ENCODE measurements around the gene TBCD.

TBCD gene

DNA sequence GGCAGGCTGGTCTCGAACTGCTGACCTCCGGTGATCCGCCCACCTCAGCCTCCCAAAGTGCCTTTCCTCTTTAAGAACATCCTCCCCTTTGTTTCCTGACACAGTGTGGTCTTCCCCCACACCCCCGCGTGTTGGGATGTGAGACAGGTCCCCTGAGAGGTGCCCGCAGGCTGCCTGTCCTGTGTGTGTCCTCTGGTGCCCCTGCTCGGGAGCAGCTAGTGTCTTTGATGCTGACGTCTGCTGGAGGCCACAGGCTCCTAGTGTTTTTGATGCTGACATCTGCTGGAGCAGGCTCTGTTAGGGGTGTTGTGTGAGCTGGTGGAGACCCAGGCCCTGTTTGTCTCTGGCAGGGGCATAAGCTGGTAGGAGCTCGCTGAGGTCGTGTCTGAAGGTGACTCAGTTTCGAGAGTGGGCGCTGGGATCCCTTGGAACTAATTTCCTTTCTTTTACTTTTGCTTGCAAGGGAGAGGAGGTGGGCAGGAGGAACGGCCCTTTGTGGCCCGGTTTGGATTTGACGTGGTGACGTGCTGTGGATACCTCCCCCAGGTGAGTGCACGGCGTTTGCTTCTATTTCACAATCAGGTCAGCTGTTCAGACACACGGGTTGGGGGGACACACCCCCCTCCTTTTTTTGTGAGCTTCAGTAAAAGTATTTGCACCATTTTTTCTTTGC, 29.4 kb upstream of the TBCD start:
- no peaks in the 10 kb centered on the region for H3K9me3 ChIP-seq (ENCODE audit: insufficient read depth, low read length)
- H3K4me3 ChIP-seq (ENCODE audit: low read length), result no peak overlapping the region
- peaks cover 10% of the 10 kb centered on the region for H3K4me1 ChIP-seq (ENCODE audit: low read length)
- TF ChIP-seq, protein P1, sequence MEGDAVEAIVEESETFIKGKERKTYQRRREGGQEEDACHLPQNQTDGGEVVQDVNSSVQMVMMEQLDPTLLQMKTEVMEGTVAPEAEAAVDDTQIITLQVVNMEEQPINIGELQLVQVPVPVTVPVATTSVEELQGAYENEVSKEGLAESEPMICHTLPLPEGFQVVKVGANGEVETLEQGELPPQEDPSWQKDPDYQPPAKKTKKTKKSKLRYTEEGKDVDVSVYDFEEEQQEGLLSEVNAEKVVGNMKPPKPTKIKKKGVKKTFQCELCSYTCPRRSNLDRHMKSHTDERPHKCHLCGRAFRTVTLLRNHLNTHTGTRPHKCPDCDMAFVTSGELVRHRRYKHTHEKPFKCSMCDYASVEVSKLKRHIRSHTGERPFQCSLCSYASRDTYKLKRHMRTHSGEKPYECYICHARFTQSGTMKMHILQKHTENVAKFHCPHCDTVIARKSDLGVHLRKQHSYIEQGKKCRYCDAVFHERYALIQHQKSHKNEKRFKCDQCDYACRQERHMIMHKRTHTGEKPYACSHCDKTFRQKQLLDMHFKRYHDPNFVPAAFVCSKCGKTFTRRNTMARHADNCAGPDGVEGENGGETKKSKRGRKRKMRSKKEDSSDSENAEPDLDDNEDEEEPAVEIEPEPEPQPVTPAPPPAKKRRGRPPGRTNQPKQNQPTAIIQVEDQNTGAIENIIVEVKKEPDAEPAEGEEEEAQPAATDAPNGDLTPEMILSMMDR (IDR thresholded peaks at IDR 0.05; ENCODE audit: low read depth, low read length), result no peak
- TF ChIP-seq EZH2phosphoT487 (IDR thresholded peaks at IDR 0.05; ENCODE audit: low read depth), result no peak
- no peak overlapping the region for H3K27ac ChIP-seq (ENCODE audit: low read length)
- no peak overlapping the region for H2AFZ ChIP-seq (ENCODE audit: low read depth, low read length)
- peaks cover 6% of the 10 kb centered on the region; the same call in 1 of the 2 replicates for H4K20me1 ChIP-seq (ENCODE audit: insufficient read depth, low read length)
- no peak overlapping the region for H3K9ac ChIP-seq (ENCODE audit: low read length)
- peaks cover 39% of the 10 kb centered on the region for H3K36me3 ChIP-seq (replicated peaks; ENCODE audit: low read depth, low read length)
- H3K4me2 ChIP-seq (ENCODE audit: low read length), result no peak overlapping the region
- peaks cover 14% of the 10 kb centered on the region for H3K79me2 ChIP-seq (ENCODE audit: low read length)
- no peaks in the 10 kb centered on the region for H3K27me3 ChIP-seq (ENCODE audit: low read depth, low read length)

DNA sequence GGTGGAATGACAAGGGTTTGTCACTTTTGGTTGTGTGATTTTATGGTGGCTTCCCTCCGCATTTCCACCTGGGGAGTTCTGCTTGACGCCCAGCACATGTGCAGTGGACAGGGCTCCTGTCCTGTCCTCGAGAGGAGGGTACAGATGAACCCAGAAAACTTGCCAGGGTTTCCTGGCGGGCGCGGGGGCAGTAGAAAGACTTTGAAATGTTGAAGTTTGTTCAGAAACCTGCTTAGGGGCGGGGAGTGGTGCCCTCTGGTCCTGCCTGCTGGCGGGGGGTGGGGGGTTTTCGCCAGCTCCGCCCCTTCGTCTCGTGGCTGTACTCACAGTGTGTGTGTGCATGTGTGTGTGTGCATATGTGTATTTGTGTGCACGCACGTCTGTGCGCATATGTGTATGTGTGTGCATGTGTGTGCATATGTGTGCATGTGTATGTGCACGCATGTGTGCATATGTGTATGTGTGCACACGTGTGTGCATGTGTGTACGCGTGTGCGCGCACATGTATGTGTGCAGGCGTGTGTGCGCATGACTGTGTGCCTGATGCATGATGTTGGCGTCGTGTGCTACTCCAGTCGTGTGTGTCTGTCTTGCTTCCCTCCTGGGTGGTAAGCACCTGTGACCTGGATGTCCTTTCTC, 28.6 kb upstream of the TBCD start:
- H3K27ac ChIP-seq (ENCODE audit: low read length), result no peak overlapping the region
- H3K4me2 ChIP-seq (ENCODE audit: low read length), result no peak overlapping the region
- peaks cover 1% of the 10 kb centered on the region; the same call in 1 of the 2 replicates for H3K4me1 ChIP-seq (ENCODE audit: low read length)
- H3K4me3 ChIP-seq (ENCODE audit: low read length), result no peak overlapping the region
- H3K36me3 ChIP-seq (replicated peaks; ENCODE audit: low read depth, low read length), result peaks cover 42% of the 10 kb centered on the region
- no peaks in the 10 kb centered on the region for H3K27me3 ChIP-seq (ENCODE audit: low read depth, low read length)
- H3K9ac ChIP-seq (ENCODE audit: low read length), result no peak overlapping the region
- no peaks in the 10 kb centered on the region for H4K20me1 ChIP-seq (ENCODE audit: insufficient read depth, low read length)
- TF ChIP-seq, protein P1 (IDR thresholded peaks at IDR 0.05; ENCODE audit: low read depth, low read length), result no peak
- no peak for TF ChIP-seq EZH2phosphoT487 (IDR thresholded peaks at IDR 0.05; ENCODE audit: low read depth)
- no peaks in the 10 kb centered on the region for H3K9me3 ChIP-seq (ENCODE audit: insufficient read depth, low read length)
- H2AFZ ChIP-seq (ENCODE audit: low read depth, low read length), result no peak overlapping the region
- H3K79me2 ChIP-seq (ENCODE audit: low read length), result peaks cover 5% of the 10 kb centered on the region

DNA sequence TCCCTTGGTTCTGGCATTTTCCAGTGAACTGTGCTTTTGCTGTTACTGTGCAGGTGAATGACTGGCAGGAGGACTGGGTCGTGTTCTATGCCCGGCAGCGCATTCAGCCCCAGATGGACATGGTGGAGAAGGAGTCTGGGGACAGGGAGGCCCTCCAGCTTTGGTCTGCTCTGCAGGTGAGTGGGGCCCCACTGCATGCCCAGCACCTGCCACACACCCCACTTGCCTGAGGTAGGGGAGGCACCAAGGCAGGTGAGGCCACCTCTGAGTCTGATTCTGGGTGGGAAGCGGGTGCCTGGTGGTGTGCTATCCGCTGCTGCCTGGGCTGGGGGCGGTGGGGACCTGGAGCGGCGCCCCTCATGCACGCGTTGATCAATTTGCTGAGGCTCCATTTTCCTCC, 25.4 kb upstream of the TBCD start:
- Histone ChIP-seq H3K79me2 (ENCODE audit: low read length) (no peaks in the 10 kb centered on the region), H3K27me3 (ENCODE audit: low read depth, low read length) (no peaks in the 10 kb centered on the region), H2AFZ (ENCODE audit: low read depth, low read length) (no peak overlapping the region), H4K20me1 (ENCODE audit: insufficient read depth, low read length) (no peaks in the 10 kb centered on the region), H3K9ac (ENCODE audit: low read length) (no peak overlapping the region), H3K36me3 (replicated peaks; ENCODE audit: low read depth, low read length) (peaks cover 38% of the 10 kb centered on the region), H3K4me2 (ENCODE audit: low read length) (no peak overlapping the region), H3K27ac (ENCODE audit: low read length) (no peak overlapping the region), H3K4me3 (ENCODE audit: low read length) (no peak overlapping the region), H3K9me3 (ENCODE audit: insufficient read depth, low read length) (no peaks in the 10 kb centered on the region), H3K4me1 (ENCODE audit: low read length) (no peaks in the 10 kb centered on the region)
- TF ChIP-seq, protein P1 (IDR thresholded peaks at IDR 0.05; ENCODE audit: low read depth, low read length), result no peak
- TF ChIP-seq EZH2phosphoT487 (IDR thresholded peaks at IDR 0.05; ENCODE audit: low read depth), result no peak

DNA sequence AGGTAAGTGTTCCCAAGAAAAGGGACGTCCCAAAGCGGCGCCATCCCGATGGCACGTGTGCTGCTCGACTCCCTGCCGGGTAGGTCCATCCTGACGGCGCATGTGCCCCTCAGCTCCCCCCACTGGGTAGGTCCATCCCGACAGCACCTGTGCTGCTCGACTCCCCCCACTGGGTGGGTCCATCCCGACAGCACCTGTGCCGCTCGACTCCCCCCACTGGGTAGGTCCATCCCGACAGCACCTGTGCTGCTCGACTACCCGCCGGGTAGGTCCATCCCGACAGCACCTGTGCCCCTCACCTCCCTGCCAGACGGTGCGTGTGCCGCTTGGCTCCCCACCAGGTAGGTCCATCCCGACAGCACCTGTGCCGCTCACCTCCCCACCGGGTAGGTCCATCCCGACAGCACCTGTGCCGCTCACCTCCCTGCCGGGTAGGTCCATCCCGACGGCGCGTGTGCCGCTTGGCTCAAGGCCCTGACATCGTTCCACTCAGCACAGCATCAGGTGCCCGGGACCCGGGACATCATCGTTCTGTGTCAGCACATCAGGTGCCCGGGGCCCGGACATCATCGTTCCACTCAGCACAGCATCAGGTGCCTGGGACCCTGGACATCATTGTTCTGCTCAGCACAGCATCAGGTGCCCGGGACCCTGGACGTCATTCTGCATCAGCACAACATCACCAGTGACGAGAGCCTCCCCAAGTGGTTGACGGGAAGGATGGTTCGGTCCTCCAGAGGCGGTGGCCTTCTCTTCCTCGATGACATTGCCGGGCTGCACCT, 22.2 kb upstream of the TBCD start:
- TF ChIP-seq EZH2phosphoT487 (IDR thresholded peaks at IDR 0.05; ENCODE audit: low read depth), result no peak
- TF ChIP-seq, protein P1 (IDR thresholded peaks at IDR 0.05; ENCODE audit: low read depth, low read length), result no peak
- peaks cover 9% of the 10 kb centered on the region; the same call in 1 of the 2 replicates for H3K9me3 ChIP-seq (ENCODE audit: insufficient read depth, low read length)
- no peak overlapping the region for H2AFZ ChIP-seq (ENCODE audit: low read depth, low read length)
- peaks cover 55% of the 10 kb centered on the region for H3K36me3 ChIP-seq (replicated peaks; ENCODE audit: low read depth, low read length)
- H3K4me2 ChIP-seq (ENCODE audit: low read length), result no peak overlapping the region
- no peaks in the 10 kb centered on the region for H4K20me1 ChIP-seq (ENCODE audit: insufficient read depth, low read length)
- no peaks in the 10 kb centered on the region for H3K4me1 ChIP-seq (ENCODE audit: low read length)
- H3K4me3 ChIP-seq (ENCODE audit: low read length), result no peak overlapping the region
- no peak overlapping the region for H3K27ac ChIP-seq (ENCODE audit: low read length)
- H3K79me2 ChIP-seq (ENCODE audit: low read length), result no peaks in the 10 kb centered on the region
- H3K9ac ChIP-seq (ENCODE audit: low read length), result no peak overlapping the region
- no peaks in the 10 kb centered on the region for H3K27me3 ChIP-seq (ENCODE audit: low read depth, low read length)

Data from OCI-LY3 (cell line).